Lung (tissue), 12 donors: ENCODE results near the gene KIAA1958. TPM values are rescaled to one million over a fixed set of nuclear protein-coding genes. Genes with fewer than 3 reads are reported as not detected.
A peak's percentile ranks its signal among the peaks of the same experiment; 100 is the strongest.

ENCODE experiments used
- ATAC-seq: fragments of 200-7000 bp; cut with Tn5 transposase; one replicate; pipeline ENCODE4 v1.9.1; 2020; ENCODE audit warnings: moderate number of reproducible peaks; ENCODE audit not compliant: insufficient read depth, low FRiP score
- DNase-seq, 3 donors: peaks; one replicate each; pipeline ENCODE4 v3.0.0-alpha.2; 2013 to 2017
- H3K27ac ChIP-seq, 2 donors: one replicate each; pipeline ENCODE4 v1.5.1; 2013; ENCODE audit warnings: mild to moderate bottlenecking in 2 of 2, moderate library complexity in 2 of 2, control low read depth in 1 of 2, inconsistent platforms in 1 of 2, low read depth in 1 of 2, low read length in 1 of 2
- H3K27me3 ChIP-seq, 3 donors: one replicate each; pipeline ENCODE4 v1.5.1; 2013; ENCODE audit warnings: low read length in 2 of 3; ENCODE audit not compliant: control insufficient read depth in 3 of 3, insufficient read depth in 3 of 3
- H3K36me3 ChIP-seq, 4 donors: one replicate each; pipeline ENCODE4 v1.5.1; 2013; ENCODE audit warnings: low read length in 4 of 4, mild to moderate bottlenecking in 1 of 4, moderate library complexity in 1 of 4; ENCODE audit not compliant: control insufficient read depth in 4 of 4, insufficient read depth in 4 of 4
- H3K4me1 ChIP-seq, 5 donors: one replicate each; pipeline ENCODE4 v1.5.1; 2013; ENCODE audit warnings: low read length in 5 of 5, mild to moderate bottlenecking in 2 of 5, moderate library complexity in 1 of 5; ENCODE audit not compliant: control insufficient read depth in 5 of 5, insufficient read depth in 5 of 5
- H3K4me3 ChIP-seq: one replicate; pipeline ENCODE4 v1.5.1; 2013; ENCODE audit warnings: mild to moderate bottlenecking, control low read depth, moderate library complexity
- H3K9ac ChIP-seq, 2 donors: one replicate each; pipeline ENCODE4 v1.5.1; 2013; ENCODE audit warnings: low read length in 2 of 2, control low read depth in 1 of 2; ENCODE audit not compliant: insufficient read depth in 1 of 2
- H3K9me3 ChIP-seq, 4 donors: one replicate each; pipeline ENCODE4 v1.5.1; 2013; ENCODE audit warnings: low read length in 3 of 4, mild to moderate bottlenecking in 1 of 4, moderate library complexity in 1 of 4; ENCODE audit not compliant: control insufficient read depth in 4 of 4, insufficient read depth in 3 of 4
- WGBS, 2 donors: extraction: QIAGEN DNeasy Blood & Tissue Kit; methylation state at CpG; one replicate each; pipeline ENCODE4 v1.1.7; 2013; 5-methylcytosine and 5-hydroxymethylcytosine counted together
- polyA plus RNA-seq, 2 donors: library from polyadenylated mRNA; stranded (reverse); fragments of 200-250 nt; gene quantifications; one replicate each; pipeline ENCODE4 v1.2.1, GENCODE V29; 2013
- total RNA-seq, 2 donors: library from RNA; depleted of rRNA in 1 of 2; stranded (reverse); fragments of >200 nt in 1 of 2; gene quantifications; one replicate each; pipeline ENCODE4 v1.2.1, GENCODE V29; 2014 to 2021
- TF ChIP-seq, protein P1 (sequence below): IDR thresholded peaks from 2 replicates; pipeline ENCODE4 v1.5.1; 2012; ENCODE audit warnings: mild to moderate bottlenecking; ENCODE audit errors: control extremely low read depth, extremely low read depth
- donor health status: control.
- donor health status: control.
- donor health status: Bipolar disorder and iron deficiency.
- donor health status: healthy.
- donor health status: DM: yes; HTN: yes; CAD: no.

KIAA1958 gene
- total and polyA plus RNA-seq, 4 donors = 2.0 to 24.0 (median 6.8) TPM

DNA sequence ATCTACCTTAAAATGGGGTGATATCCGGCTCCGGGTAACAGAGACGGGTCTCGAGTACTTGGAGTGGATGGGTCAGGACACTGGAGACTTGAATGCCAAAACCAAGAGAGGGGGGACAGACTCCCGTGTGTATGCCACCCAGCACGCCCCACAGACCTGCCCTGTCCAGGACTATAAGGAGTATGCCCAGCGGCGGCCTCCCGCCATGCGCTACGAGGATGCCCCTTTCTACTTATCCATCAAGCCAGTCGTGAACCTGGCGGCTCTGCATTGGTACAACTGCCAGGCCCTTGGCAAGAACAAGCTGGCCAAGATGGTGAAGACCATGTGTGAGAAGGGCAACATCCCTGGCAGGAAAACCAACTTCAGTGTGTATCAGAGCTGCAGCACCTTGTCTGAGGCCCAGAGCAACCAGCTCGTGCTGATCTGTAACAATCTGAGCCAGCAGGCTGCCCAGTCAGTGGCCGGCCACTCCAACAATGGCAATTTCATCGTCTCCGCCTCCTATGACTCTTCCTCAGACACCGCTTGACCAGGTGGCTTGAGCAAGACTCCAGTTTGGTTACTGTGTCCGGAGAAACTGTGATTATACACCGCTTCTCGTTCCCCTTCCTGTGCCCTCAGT, 131.9 kb downstream of the KIAA1958 start:
- no peak for DNase-seq

DNA sequence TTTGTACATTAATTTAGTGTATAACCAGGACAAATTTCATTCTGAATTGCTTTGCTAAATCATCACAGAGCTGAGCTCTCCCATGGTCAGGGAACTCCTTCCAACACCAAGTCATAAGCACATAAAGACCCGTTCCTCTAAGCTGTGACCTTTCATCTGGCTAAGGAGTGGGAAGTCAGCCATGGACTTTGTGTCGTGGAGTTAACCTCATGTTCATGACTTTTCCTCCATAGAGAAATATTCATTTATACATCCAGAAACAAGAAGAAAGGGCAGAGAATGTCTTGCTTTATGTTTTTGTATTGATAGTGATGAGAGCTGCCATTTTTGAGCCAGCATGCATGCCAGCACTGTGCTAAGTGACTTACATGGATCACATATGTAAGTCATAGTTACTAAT, 133.8 kb downstream of the KIAA1958 start:
- H3K9me3 ChIP-seq = no peaks in the 10 kb centered on the region
- ATAC-seq (no peak), DNase-seq (peak in 2 of 3 donors; percentile 39 to 69)
- TF ChIP-seq, protein P1, sequence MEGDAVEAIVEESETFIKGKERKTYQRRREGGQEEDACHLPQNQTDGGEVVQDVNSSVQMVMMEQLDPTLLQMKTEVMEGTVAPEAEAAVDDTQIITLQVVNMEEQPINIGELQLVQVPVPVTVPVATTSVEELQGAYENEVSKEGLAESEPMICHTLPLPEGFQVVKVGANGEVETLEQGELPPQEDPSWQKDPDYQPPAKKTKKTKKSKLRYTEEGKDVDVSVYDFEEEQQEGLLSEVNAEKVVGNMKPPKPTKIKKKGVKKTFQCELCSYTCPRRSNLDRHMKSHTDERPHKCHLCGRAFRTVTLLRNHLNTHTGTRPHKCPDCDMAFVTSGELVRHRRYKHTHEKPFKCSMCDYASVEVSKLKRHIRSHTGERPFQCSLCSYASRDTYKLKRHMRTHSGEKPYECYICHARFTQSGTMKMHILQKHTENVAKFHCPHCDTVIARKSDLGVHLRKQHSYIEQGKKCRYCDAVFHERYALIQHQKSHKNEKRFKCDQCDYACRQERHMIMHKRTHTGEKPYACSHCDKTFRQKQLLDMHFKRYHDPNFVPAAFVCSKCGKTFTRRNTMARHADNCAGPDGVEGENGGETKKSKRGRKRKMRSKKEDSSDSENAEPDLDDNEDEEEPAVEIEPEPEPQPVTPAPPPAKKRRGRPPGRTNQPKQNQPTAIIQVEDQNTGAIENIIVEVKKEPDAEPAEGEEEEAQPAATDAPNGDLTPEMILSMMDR = no peak
- H3K36me3 ChIP-seq = no peaks in the 10 kb centered on the region
- WGBS, 2 donors = 83% methylated on average over 2 of the region's 2 CpGs
- no peaks in the 10 kb centered on the region for H3K27me3 ChIP-seq
- H3K9ac ChIP-seq = no peak overlapping the region
- peaks cover 0 to 32% (median 0%) of the 10 kb centered on the region in 5 donors for H3K4me1 ChIP-seq
- no peak overlapping the region for H3K27ac ChIP-seq
- no peak overlapping the region for H3K4me3 ChIP-seq

More for the DNA sequence above, 131.9 kb downstream of the KIAA1958 start:
- WGBS, 2 donors = 96 to 97% methylated on average over 21 of the region's 21 CpGs
- H3K36me3 ChIP-seq = peaks cover 0 to 2% (median 0%) of the 10 kb centered on the region in 4 donors
- no peak overlapping the region for H3K4me3 ChIP-seq
- H3K27ac ChIP-seq = no peak overlapping the region
- H3K4me1 ChIP-seq = peaks cover 0 to 32% (median 0%) of the 10 kb centered on the region in 5 donors
- no peak overlapping the region for H3K9ac ChIP-seq
- TF ChIP-seq, protein P1 = no peak
- ATAC-seq = no peak
- no peaks in the 10 kb centered on the region for H3K27me3 ChIP-seq
- H3K9me3 ChIP-seq = no peaks in the 10 kb centered on the region

DNA sequence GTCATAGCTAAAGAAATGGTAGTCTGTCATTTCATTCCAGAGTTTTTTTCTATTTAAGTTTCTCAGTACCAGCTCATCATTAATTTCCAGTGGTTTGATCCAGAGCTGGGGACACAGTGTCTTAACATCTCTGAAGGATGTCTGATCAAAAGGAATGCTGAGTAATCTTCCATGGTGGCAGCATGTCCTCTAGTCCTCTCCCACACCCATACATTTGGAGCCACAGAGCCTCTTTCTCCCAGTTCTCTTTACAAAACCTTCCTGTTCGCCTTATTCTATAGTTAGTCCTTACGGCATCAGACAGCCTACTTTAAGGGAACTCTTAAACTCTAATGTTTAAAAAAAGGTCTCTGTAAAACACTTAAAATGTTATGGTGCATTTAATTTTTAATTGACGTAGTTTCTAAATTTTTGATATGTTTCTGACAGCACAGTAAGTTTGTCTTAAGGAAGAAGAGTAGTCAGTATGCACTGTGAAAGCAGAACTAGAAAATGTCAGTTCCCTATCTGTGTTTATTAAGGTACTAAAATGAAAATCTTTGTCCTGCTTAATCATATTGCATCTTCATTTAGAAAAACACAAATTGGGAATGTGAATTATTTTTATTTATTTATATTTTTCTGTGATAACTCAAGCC, 134.5 kb downstream of the KIAA1958 start:
- TF ChIP-seq, protein P1 = no peak
- no peaks in the 10 kb centered on the region for H3K27me3 ChIP-seq
- H3K27ac ChIP-seq = no peak overlapping the region
- no peak overlapping the region for H3K4me3 ChIP-seq
- H3K9ac ChIP-seq = no peak overlapping the region
- no peaks in the 10 kb centered on the region for H3K36me3 ChIP-seq
- H3K9me3 ChIP-seq = no peaks in the 10 kb centered on the region
- peaks cover 0 to 32% (median 0%) of the 10 kb centered on the region in 5 donors for H3K4me1 ChIP-seq
- WGBS, 2 donors = 59 to 84% methylated on average over 3 of the region's 3 CpGs
- ATAC-seq (no peak), DNase-seq (peak in 1 of 3 donors; percentile 20)
